Neural crest cell (in vitro differentiated cells): ENCODE results near the gene TAF1L. TPM values are rescaled to one million over a fixed set of nuclear protein-coding genes. Genes with fewer than 3 reads are reported as not detected.

ENCODE experiments used
- DNase-seq: peaks from one replicate; pipeline ENCODE4 v3.0.0; 2021; ENCODE audit warnings: low read depth, mixed read lengths, low spot score
- H3K27ac Mint-ChIP-seq: one replicate; pipeline ENCODE4 v1.8.0; 2021; ENCODE audit warnings: mild to moderate bottlenecking, mixed read lengths; ENCODE audit not compliant: unreplicated experiment
- H3K27me3 Mint-ChIP-seq: 2 replicates; pipeline ENCODE4 v1.8.0; 2021; ENCODE audit warnings: low read depth, mild to moderate bottlenecking, mixed read lengths
- H3K36me3 Mint-ChIP-seq: 2 replicates; pipeline ENCODE4 v1.8.0; 2021; ENCODE audit warnings: low read depth, mild to moderate bottlenecking, mixed read lengths
- H3K4me1 Mint-ChIP-seq: 2 replicates; pipeline ENCODE4 v1.8.0; 2021; ENCODE audit warnings: mixed read lengths
- H3K4me3 Mint-ChIP-seq: one replicate; pipeline ENCODE4 v1.8.0; 2021; ENCODE audit warnings: mild to moderate bottlenecking, mixed read lengths
- H3K9me3 Mint-ChIP-seq: 2 replicates; pipeline ENCODE4 v1.8.0; 2021; ENCODE audit warnings: mixed read lengths
- long read RNA-seq: library from polyadenylated mRNA; unstranded; transcript quantifications from one replicate; pipeline ENCODE4 v2.0.0, GENCODE V29; 2020
- total RNA-seq: library from RNA; stranded (reverse); gene quantifications from 2 replicates; pipeline ENCODE4 v1.2.1, GENCODE V29; 2021
- TF ChIP-seq, protein P1 (sequence below): fragments of 200-600 bp; sonication (generic); conservative IDR thresholded peaks from 2 replicates; pipeline ENCODE4 v1.5.0; 2021; ENCODE audit warnings: antibody characterized with exemption, mild to moderate bottlenecking

Gene TAF1L, protein sequence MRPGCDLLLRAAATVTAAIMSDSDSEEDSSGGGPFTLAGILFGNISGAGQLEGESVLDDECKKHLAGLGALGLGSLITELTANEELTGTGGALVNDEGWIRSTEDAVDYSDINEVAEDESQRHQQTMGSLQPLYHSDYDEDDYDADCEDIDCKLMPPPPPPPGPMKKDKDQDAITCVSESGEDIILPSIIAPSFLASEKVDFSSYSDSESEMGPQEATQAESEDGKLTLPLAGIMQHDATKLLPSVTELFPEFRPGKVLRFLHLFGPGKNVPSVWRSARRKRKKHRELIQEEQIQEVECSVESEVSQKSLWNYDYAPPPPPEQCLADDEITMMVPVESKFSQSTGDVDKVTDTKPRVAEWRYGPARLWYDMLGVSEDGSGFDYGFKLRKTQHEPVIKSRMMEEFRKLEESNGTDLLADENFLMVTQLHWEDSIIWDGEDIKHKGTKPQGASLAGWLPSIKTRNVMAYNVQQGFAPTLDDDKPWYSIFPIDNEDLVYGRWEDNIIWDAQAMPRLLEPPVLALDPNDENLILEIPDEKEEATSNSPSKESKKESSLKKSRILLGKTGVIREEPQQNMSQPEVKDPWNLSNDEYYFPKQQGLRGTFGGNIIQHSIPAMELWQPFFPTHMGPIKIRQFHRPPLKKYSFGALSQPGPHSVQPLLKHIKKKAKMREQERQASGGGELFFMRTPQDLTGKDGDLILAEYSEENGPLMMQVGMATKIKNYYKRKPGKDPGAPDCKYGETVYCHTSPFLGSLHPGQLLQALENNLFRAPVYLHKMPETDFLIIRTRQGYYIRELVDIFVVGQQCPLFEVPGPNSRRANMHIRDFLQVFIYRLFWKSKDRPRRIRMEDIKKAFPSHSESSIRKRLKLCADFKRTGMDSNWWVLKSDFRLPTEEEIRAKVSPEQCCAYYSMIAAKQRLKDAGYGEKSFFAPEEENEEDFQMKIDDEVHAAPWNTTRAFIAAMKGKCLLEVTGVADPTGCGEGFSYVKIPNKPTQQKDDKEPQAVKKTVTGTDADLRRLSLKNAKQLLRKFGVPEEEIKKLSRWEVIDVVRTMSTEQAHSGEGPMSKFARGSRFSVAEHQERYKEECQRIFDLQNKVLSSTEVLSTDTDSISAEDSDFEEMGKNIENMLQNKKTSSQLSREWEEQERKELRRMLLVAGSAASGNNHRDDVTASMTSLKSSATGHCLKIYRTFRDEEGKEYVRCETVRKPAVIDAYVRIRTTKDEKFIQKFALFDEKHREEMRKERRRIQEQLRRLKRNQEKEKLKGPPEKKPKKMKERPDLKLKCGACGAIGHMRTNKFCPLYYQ (N-terminal part only)
- not detected in 2 replicates for total RNA-seq
- long read RNA-seq, result 0 reads

DNA sequence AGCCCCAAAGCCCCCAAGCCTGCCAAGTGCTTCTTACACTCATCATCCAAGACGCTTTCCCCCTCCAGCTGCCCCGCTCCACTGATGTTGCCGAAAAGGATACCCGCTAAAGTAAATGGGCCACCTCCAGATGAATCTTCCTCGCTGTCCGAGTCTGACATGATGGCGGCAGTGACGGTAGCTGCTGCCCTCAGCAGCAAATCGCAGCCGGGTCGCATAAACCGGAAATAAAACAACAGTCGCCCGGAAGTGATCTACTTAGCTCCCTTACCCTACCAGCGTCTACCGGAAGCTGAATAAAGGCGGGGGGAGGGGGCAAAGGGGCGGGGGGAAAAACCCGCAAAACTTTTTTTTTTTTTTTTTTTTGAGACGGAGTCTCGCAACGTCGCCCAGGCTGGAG, at the start of gene TAF1L:
TSS of gene TAF1L (minus strand) at position 308 of the 400 bp plus-strand sequence. CDS start at position 218, 90 bp downstream.
- Mint-ChIP-seq H3K4me1 (no peaks in the 10 kb centered on the region), H3K4me3 (no peak within 1 kb of the TSS), H3K36me3 (no peaks in the 10 kb centered on the region), H3K27me3 (peaks cover 20% of the 10 kb centered on the region), H3K9me3 (peaks cover 9% of the 10 kb centered on the region), H3K27ac (no peak within 1 kb of the TSS)
- TF ChIP-seq, protein P1, sequence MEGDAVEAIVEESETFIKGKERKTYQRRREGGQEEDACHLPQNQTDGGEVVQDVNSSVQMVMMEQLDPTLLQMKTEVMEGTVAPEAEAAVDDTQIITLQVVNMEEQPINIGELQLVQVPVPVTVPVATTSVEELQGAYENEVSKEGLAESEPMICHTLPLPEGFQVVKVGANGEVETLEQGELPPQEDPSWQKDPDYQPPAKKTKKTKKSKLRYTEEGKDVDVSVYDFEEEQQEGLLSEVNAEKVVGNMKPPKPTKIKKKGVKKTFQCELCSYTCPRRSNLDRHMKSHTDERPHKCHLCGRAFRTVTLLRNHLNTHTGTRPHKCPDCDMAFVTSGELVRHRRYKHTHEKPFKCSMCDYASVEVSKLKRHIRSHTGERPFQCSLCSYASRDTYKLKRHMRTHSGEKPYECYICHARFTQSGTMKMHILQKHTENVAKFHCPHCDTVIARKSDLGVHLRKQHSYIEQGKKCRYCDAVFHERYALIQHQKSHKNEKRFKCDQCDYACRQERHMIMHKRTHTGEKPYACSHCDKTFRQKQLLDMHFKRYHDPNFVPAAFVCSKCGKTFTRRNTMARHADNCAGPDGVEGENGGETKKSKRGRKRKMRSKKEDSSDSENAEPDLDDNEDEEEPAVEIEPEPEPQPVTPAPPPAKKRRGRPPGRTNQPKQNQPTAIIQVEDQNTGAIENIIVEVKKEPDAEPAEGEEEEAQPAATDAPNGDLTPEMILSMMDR, result no peak
- no peak for DNase-seq

DNA sequence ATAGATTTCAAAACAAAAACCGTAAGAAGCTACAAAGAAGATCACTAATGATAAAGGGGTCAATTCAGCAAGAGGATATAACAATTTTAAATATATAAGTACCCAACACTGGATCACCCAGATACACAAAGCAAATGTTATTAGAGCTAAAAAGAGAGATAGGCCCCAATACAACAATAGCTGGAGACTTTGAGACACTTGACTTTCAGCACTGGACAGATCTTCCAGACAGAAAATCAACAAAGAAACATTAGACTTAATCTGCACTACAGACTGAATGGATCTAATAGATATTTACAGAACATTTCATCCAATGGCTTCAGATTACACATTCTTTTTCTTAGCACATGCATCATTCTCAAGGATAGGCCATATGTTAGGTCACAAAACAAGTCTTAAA, 46.3 kb upstream of the TAF1L start:
- no peak for DNase-seq
- TF ChIP-seq, protein P1, result no peak
- H3K27ac Mint-ChIP-seq, result no peak overlapping the region
- peaks cover 19% of the 10 kb centered on the region for H3K9me3 Mint-ChIP-seq
- H3K4me1 Mint-ChIP-seq, result no peaks in the 10 kb centered on the region
- peaks cover 6% of the 10 kb centered on the region for H3K36me3 Mint-ChIP-seq
- H3K27me3 Mint-ChIP-seq, result peaks cover 27% of the 10 kb centered on the region
- H3K4me3 Mint-ChIP-seq, result no peak overlapping the region

DNA sequence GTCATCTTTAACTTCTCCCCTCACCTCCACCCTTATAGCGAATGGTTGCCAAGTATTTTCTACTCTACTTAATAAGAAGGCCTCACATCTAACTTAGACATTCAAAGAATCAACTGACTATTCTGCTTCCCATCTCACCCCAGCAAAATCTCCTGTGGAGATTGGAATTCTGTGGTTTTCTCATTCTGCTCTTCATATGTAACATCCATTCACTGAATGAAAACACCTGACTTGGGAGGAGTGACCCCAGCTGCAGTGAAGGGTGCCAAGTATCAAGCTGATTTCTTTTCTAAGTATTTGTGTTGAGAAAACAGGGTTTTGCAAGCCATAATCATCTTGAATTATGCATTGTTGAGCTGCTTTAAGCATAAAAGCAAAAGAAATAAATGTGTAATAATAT, 42.5 kb upstream of the TAF1L start:
- H3K36me3 Mint-ChIP-seq, result peaks cover 2% of the 10 kb centered on the region
- DNase-seq, result no peak
- no peaks in the 10 kb centered on the region for H3K4me1 Mint-ChIP-seq
- peaks cover 23% of the 10 kb centered on the region for H3K27me3 Mint-ChIP-seq
- H3K27ac Mint-ChIP-seq, result no peak overlapping the region
- H3K4me3 Mint-ChIP-seq, result no peak overlapping the region
- H3K9me3 Mint-ChIP-seq, result peaks cover 8% of the 10 kb centered on the region
- TF ChIP-seq, protein P1, result no peak

GRCh38 chr9:32672469-32672868, 37.0 kb upstream of the TAF1L start:
- Mint-ChIP-seq H3K4me1 (no peaks in the 10 kb centered on the region), H3K4me3 (no peak overlapping the region), H3K27ac (no peak overlapping the region), H3K27me3 (peaks cover 8% of the 10 kb centered on the region), H3K9me3 (peaks cover 4% of the 10 kb centered on the region), H3K36me3 (no peaks in the 10 kb centered on the region)
- DNase-seq, result no peak
- TF ChIP-seq, protein P1, result no peak

GRCh38 chr9:32671333-32671732, 35.9 kb upstream of the TAF1L start:
- TF ChIP-seq, protein P1, result no peak
- Mint-ChIP-seq H3K36me3 (no peaks in the 10 kb centered on the region), H3K27me3 (no peaks in the 10 kb centered on the region), H3K4me1 (no peaks in the 10 kb centered on the region), H3K27ac (no peak overlapping the region), H3K9me3 (peaks cover 3% of the 10 kb centered on the region), H3K4me3 (no peak overlapping the region)
- no peak for DNase-seq
